M059J (cell line): ENCODE measurements around the gene SDK1. TPM values are rescaled to one million over a fixed set of nuclear protein-coding genes. Genes with fewer than 3 reads are reported as not detected.
"Not testable (repeated sequence)": the region's sequence is repeated elsewhere in the genome, so short reads cannot be mapped to it uniquely, and the experiment has no call there.

ENCODE experiments used
- DNase-seq: peaks from one replicate; pipeline ENCODE4 v3.0.0-alpha.2; 2012; ENCODE audit warnings: low read depth
- total RNA-seq: library from RNA; depleted of rRNA; stranded (reverse); fragments of >200 nt; shearing (Covaris generic); gene quantifications from 2 replicates; pipeline ENCODE4 v1.2.3, GENCODE V29; 2014

Gene SDK1
- total RNA-seq, 1 experiment from 2014 or later = under 0.01 TPM

DNA sequence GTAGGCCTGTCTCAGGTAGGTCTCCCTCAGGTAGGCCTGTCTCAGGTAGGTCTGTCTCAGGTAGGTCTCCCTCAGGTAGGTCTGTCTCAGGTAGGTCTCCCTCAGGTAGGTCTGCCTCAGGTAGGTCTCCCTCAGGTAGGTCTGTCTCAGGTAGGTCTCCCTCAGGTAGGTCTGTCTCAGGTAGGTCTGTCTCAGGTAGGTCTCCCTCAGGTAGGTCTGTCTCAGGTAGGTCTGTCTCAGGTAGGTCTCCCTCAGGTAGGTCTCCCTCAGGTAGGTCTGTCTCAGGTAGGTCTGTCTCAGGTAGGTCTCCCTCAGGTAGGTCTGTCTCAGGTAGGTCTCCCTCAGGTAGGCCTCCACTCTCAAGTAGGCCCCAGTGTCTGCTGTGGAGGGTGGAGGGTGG is 281.1 kb downstream of the SDK1 start:
- DNase-seq = not testable (repeated sequence)

DNA sequence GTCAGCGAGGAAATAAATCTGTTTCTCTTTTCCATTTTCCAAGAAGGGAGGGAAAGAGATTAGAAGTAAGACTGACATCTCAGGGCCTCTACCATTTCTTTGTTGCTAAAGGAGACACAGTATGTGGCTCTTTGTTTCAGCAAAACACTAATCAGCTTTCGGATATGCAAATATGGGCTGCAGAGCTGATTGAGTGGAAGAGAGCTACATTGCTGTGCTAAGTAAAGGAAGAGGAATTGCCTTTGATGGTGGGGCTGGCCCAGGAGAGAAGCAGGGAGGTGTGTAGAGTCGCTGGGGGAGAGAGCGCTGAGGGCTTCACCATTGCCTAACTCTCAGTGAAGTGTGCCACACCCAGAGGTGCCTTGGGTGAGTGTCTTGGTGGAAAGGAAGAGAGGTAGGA is 284.8 kb downstream of the SDK1 start:
- no peak for DNase-seq

DNA sequence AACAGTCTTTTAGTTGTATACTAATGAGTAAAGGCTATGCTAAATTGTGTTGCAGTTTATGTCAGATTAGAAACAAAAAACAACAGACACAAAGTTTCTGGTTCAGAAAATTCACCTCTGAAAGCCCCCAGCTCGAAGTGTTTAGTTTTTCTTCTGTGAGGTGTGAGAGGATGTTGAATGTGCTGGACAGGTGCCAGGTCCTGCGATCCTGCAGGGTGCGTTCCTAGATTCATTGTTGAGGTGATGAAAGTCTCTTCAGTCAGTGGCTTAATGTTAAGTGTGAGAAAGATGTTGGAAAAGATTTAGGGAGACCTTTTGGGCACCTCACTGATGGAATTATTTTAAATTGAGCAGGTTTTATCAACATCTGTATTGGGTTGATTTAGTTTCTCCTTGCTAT is 287.3 kb downstream of the SDK1 start:
- no peak for DNase-seq

DNA sequence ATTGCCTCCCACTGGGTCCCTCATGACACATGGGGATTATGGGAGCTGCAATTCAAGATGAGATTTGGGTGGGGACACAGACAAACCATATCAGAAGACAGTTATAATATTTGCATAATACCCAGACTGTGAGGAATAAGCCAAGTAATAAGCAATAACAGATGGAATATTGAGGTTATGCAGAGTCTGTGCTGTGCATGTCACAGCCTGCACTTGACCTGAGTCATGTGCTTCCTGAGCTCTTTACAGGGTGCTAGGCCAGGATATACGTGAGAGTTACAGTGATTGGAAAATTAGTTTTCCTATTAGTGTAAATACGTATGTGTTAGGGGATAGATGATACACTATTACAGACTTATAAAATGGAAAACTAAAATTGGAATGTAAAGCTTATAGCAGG is 288.7 kb downstream of the SDK1 start:
- DNase-seq = no peak

DNA sequence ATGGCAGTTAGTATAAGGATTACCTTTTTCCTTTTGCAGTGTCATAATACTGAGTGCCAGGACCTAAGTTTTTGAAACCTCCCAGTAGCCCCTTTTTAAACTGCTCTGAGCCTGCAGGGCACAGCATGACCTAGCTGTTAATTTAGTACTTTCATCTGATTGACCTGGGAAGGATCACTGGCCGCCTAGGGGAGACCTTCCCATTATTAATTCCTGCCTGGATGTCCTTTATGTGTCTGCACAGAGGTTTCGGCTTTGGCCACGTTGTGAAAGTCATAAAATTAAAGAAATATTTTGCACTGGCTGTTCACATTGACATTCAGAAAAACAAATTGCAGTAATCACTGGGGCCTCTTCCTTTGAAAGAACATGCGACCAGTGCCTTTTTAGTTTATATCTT is 290.2 kb downstream of the SDK1 start:
- DNase-seq = no peak

DNA sequence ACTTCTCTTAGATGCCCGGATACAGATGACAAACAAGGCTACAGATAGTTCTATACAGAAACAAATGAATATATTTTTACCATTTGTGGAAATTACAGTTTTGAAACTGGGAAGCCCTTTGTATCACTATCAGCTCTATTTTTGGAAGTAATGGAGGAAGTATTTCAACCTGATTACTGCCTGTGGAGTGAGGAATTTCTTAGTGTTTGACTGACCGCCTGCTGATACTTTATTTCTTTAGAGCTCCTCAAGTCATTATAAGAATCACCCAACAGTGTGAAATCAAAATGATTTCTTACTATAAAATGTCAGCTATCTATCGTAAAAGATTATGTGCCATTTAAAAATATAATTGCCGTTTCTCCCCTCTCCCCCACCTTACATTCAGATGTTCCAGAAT is 290.9 kb downstream of the SDK1 start:
- no peak for DNase-seq

DNA sequence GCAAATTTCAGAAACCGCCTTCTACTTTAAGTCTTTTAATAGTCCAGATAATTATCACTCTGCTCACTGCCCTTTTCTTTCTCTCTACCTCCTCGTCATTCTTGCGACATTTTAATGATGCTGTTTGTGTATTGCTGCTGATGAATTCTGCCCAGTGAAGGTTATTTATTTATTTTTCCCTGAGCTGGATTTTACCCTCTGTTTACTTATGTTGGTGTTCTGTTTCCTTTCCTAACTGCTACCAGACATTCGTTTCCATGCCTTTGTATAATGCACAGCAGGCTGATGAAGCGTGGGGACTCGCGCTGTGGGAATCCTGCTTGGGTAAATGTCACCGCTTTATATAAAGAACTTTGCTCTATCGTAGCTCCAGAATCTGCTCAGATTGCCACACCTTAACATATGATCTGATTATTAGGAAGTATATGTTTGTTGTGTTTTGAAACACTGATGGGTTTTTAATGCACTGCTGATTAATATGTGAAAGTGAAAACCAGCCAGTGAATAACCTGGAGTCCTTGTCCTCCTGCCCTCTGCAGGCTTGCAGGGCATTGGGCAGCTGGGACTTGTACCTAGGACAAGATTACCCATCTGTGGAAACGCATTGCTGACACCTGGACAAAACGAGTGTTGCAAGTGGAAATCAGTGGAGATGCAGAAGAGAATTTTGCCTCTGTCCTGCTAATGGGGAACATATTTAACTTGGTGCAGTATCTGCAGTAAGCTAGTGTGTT is 291.5 kb downstream of the SDK1 start:
- no peak for DNase-seq

DNA sequence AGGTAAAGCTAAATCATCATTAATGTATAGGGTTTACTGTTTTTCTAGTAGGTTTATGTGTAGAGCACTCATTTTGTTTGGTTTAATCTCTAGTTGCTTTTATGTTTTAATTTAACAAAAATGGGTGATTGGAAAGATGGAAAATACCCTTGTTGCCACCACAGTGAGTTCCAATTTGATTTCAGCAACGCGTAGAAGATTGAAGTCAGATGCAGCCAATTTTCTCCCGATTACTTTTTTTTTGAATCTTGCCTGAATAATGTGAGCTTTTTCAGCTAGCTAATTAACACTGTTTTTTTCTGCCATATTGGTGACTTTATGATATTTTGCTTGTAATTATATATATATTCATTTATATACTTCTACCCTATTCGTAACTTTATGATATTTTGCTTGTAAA is 293.8 kb downstream of the SDK1 start:
- no peak for DNase-seq

DNA sequence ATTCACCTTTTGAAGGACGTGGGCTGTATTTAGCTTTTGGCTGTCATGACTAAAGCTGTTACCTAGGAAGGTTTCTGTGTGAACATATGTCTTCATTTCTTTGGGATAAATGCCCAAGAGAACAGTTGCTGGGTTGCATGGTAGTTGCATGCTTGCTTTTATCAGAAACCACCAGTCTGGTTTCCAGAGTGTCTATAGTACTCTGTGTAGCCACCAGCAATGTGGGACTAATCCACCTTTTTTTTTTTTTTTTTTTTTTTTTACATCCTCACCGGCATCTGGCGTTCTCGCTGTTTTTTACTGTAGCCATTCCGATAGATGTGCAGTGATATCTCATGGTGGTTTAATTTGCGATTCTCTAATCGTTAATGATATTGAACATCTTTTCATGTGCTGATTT is 297.8 kb downstream of the SDK1 start:
- DNase-seq = no peak

DNA sequence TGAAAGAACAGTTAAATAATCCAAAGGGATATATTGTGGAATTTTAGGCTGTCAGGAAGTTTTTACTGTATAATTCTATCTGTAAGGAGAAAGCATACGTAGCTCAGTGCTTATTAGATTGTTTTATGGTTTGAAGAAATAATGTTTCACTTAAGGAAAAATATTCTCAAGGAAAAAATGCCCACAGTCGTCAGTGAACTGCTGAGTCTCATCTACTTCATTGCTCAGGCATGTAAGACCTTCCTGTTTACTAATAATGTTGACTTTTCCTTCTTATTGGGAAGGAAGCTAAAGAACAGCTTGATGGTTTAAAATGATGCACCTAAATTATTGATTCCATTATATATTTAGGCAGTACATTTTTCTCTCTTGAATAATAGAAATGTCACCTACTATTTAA is 304.2 kb downstream of the SDK1 start:
- no peak for DNase-seq

DNA sequence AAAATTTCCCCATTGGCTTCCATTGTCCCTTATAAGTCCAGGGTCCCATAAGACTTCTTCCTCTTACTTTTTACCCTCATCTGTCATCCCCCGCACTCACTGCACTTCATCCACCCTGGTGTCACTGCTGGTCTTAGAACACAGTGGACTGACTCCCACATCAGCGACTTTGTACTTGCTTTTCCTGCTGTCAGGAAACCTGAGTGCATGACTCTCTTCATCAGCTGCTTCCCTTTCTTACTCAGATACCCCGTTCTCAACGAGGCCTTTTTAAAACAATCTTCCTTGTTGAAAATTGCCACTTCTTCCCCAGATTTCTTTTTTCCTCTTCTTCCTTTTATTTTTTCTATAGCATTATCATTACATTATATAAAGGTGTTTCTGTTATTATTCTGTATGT is 305.4 kb downstream of the SDK1 start:
- DNase-seq = no peak

DNA sequence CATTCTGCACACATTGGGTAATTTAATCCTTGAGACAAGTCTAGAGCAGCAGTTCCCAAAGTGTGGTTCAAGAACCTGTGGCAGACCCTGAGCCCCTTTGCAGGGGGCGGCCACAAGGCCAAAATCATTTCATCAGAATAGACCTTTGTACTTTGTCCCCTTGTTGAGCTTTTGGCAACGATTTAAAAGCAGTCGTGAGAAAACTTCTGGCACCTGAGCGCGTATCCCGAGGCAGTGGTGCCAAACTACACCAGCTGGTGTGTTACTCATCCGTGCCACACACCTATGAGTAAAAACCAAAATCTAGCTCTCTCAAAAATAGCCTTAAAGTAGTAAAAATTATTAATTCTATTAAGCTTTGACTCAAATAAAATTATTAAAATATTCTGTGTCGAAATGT is 306.8 kb downstream of the SDK1 start:
- no peak for DNase-seq

DNA sequence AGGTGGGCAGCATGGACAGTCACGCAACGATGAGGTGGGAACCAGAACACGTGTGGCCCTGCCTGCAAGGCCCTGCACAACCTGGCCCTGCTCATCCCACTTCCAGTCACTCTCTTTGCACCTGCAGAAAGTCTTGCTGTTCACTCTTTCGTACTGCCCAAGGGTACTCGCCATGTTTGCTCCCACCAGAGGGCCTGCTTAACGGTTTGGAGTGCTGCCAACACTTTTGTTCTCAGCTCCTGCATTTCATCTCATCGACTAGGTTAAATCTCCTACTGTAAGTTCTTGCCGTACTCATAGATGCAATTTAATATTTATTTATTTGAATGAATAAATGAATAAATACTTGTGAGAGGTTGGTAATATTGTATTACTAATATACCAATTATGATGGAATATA is 315.3 kb downstream of the SDK1 start:
- DNase-seq = no peak

DNA sequence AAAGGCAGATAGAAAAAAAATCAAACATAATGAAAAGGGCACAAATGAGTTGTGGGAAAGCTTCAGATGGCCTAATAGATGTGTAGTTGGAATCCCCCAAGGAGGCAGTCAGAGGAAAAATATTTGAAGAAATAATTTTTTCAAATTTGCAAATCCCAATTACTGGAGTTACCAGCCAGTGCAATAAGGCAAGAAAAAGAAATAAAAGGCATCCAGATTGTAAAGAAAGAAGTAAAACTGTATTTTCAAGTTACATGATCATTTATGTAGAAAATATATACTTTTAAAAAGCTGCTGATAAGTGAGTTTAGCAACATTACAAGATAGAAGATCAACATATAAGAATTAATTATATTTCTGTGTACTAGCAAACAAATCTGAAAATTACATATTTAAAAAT is 329.0 kb downstream of the SDK1 start:
- DNase-seq = no peak

DNA sequence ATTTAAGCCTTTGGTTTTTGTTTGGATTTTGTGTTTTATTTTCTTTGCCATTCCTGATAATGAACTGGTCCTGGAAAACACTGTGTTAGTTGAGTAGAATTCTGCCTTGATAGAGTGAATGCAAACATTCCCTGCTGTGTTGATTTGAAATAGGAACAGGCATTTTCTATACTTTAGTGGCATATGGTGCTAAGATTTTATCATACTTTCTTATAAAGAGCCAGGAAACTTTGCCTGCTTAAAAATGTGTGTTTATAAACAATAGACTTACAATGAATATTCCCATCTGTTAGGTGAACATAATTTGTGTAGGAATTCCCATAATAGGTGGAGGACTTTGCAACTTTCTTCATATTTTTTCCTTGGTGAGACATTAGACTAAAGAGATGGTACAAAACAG is 333.3 kb downstream of the SDK1 start:
- DNase-seq = no peak

DNA sequence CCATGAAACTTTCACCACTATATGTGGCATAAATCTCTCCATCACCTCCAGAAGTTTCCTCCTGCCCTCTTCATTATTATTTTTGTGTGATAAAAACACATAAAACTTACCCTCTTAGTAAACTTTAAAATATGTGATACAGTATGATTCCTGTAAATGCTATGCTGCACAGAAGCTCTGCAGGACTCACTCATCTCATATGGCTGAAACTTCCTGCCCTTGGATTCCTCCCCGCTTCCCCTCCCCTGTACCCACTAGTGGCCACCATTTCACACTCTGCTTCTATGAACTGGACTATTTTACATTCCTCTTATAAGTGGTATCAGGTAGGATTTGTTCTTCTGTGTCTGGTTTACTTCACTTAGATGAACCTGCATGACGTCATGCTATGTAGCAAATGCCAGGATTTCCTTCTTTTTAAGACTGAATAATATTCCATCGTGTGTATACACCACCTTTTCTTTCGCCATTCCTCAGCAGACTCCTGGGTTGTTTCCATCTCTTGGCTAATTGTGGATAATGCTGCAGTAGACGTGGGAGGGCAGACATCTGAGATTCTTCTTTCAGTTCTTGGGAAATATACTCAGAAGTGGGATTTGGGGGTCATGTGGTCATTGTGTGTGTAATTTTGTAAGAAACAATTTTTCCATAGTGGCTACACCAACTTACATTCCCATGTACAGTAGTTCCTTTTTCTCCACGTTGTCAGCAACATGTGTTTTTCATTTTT is 335.2 kb downstream of the SDK1 start:
- DNase-seq = no peak

DNA sequence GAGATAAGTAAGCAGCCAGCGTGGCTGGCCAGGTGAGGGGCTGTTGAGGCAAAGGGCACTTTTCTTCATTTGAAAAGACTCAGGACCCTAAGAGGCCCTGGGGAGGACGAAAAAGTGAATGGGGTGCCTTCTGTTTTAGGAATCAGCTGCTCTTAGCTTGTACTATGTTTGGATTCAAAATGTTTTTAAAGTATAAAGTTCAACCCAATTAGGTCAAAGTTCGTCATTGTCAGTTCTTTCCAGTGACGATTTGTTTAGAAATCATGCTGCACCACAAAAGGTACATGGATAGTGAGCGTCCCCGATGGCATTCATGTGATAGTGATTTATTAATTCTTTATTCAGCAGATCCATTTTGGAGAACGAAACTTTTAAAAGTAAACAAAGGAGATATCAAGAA is 338.2 kb downstream of the SDK1 start:
- DNase-seq = no peak

DNA sequence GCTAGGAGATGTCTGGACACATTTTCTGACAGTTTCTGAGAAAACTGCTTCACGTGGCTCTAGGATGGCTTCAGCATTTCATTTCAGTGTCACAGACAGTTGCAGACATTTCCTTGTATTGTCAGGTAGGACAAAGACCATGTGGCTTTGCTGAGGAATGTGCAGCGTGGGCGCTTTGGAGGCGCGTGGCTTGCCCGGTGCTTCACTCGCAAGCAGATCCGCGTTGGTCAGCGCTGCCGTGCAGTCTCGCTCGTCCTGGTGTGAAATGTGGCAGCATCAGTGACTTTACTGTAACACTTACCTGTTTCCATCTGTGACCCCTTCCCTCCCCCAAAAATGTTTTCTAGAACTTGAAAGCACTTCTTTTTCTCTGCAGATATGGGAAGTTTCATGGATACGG is 340.5 kb downstream of the SDK1 start:
- DNase-seq = no peak

DNA sequence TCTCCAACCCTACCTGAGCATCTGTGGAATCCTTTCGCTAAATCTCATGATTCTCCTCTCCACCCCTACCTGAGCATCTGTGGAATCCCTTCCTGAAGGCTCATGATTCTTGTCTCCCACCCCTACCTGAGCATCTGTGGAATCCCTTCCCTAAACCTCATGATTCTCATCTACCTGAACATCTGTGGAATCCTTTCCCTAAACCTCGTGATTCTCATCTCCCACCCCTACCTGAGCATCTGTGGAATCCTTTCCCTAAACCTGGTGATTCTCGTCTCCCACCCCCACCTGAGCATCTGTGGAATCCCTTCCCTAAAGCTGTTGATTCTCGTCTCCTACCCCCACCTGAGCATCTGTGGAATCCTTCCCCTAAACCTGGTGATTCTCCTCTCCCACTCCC is 342.0 kb downstream of the SDK1 start:
- no peak for DNase-seq

DNA sequence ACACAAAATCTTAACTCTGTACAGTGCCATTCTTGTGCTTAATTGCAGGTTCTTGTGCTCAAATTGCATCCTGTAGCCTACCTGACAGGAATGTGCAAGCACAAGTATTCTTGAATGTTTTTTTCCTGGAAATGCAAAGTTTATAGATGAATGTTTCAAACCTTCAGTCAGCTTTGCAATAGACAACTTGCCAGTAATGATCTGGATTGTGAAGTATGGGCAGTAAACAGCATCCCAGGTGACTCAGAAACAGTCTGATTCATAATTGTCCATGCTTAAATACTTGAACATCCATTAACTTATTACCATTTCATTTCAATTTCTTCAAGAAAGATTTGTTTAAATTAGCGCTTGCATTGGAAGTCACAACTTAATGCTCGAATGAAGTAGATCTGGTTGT is 347.2 kb downstream of the SDK1 start:
- no peak for DNase-seq

DNA sequence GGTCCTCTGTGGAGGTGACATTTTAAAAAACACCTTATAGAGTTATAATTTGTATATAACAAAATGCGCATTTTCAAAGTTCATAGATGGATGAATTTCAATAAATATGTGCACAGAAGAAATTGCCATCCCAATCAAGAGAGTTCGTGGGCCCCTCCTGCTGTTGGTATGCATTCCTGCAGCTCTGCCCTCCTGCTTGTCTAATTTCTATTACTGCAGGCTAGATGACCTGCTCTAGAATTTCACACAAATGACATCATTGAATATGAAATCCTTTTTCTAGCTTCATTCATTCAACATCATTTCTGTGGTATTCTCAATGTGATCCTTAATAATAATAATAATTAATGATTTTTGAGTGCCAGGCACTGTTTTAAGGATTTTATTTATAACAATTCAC is 348.2 kb downstream of the SDK1 start:
- no peak for DNase-seq

DNA sequence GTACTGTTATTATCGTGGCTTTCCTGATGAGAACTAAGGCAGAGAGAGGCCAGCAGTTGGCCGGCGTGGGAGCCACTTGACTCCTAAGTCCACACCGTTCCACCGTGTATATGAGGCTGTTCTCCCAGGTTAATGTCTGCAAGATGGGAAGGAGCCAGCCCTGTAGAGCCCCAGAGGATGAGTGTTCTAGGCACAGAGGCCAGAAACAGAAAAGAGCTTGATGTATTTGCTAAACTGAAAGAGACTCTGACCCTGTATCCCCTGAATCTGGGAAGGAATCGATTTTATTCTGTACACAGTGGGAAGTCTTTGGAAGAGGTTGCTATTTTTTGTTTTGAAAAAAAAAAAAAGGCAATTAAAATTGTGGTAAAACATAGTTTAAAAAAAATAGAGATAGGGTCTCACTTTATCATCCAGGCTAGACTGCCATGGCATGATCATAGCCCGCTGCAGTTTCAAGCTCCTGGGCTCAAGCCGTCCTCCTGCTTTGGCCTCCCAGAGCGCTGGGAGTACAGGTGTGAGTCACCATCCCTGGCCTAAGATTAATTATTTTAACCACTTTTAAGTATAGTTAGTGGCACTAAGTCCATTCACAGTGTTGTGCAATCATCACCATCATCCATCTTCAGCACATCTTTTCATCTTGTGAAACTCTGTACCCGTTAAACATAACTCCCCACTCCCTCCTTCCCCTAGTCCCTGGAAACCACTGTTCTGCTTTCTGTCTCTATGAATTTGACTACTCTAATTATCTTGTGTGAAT is 348.8 kb downstream of the SDK1 start:
- DNase-seq = peak; percentile 20

DNA sequence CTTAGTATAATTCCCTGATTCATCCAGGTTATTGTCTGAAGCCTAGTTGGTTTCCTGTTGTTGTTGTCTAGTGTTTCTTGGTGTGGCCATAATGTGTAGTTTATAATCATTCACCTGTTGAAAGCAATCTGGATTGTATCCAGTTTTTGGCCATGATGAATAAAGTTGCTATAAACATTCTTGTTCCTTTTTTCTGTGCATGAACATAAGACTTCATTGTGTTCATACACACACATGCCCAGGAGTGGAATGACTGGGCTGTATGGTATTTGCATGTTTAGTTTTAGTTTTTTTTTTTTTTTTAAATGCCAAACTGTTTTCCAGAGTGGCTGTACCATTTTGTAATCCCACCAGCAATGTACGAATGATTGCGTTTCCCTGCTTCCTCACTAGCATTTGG is 349.8 kb downstream of the SDK1 start:
- no peak for DNase-seq
